Glutamatergic neuron (in vitro differentiated cells): ENCODE data around the gene ANK3. TPM values are rescaled to one million over a fixed set of nuclear protein-coding genes. Genes with fewer than 3 reads are reported as not detected.
A peak's percentile ranks its signal among the peaks of the same experiment; 100 is the strongest.

ENCODE experiments used
- DNase-seq: peaks from one replicate; pipeline ENCODE4 v3.0.0; 2022
- H3K27ac Mint-ChIP-seq: one replicate; pipeline ENCODE4 v1.8.0; 2020; ENCODE audit warnings: mild to moderate bottlenecking, mixed read lengths, inconsistent platforms; ENCODE audit not compliant: unreplicated experiment
- H3K27me3 Mint-ChIP-seq: one replicate; pipeline ENCODE4 v1.8.0; 2020; ENCODE audit warnings: mild to moderate bottlenecking, moderate library complexity, mixed read lengths, inconsistent platforms; ENCODE audit not compliant: unreplicated experiment
- H3K36me3 Mint-ChIP-seq: one replicate; pipeline ENCODE4 v1.8.0; 2020; ENCODE audit warnings: mild to moderate bottlenecking, mixed read lengths, inconsistent platforms; ENCODE audit not compliant: unreplicated experiment
- H3K4me1 Mint-ChIP-seq: one replicate; pipeline ENCODE4 v1.8.0; 2020; ENCODE audit warnings: mild to moderate bottlenecking, low read depth, mixed read lengths, inconsistent platforms; ENCODE audit not compliant: unreplicated experiment
- H3K4me3 Mint-ChIP-seq: one replicate; pipeline ENCODE4 v1.8.0; 2020; ENCODE audit warnings: mild to moderate bottlenecking, mixed read lengths, inconsistent platforms; ENCODE audit not compliant: unreplicated experiment
- H3K9me3 Mint-ChIP-seq: one replicate; pipeline ENCODE4 v1.8.0; 2020; ENCODE audit warnings: mild to moderate bottlenecking, moderate library complexity, mixed read lengths, inconsistent platforms; ENCODE audit not compliant: unreplicated experiment
- total RNA-seq: library from RNA; stranded (reverse); fragmentation: NEBNext Ultra II Directional; extraction: Animal tissue kit (Norgen Biotek cat#: 25700); gene quantifications from one replicate; pipeline ENCODE4 v1.2.1, GENCODE V29; 2021; ENCODE audit not compliant: unreplicated experiment
- TF ChIP-seq, protein P1 (sequence below): fragments of 200-600 bp; sonication (generic); IDR thresholded peaks from one replicate; pipeline ENCODE4 v1.5.0; 2021; ENCODE audit not compliant: partially characterized antibody, unreplicated experiment

Gene ANK3
- total RNA-seq, 1 donor from 2014 or later, result 84.9 TPM

DNA sequence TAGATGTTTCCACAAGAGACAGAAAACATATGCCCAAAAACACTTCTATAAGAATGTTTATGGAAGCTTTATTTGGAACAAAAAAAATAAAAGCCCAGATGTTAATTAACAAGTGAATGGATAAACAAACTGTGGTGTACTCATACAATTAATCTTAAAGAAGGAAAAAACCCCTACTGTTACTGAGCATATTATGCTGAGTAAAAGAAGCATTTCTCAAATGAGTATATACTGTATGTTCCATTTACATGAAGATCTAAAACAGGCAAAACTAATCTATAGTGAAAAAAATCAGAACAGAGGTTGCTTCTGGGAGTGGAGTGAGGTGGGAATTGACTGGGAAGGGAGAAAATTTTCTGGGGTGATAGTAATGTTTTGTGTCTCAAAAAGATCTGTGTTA lies 15.5 kb upstream of the ANK3 start:
- Mint-ChIP-seq H3K36me3 (no peaks in the 10 kb centered on the region), H3K4me1 (peaks cover 2% of the 10 kb centered on the region), H3K9me3 (no peaks in the 10 kb centered on the region), H3K27me3 (no peaks in the 10 kb centered on the region), H3K4me3 (no peak overlapping the region), H3K27ac (no peak overlapping the region)
- DNase-seq, result no peak
- TF ChIP-seq, protein P1, sequence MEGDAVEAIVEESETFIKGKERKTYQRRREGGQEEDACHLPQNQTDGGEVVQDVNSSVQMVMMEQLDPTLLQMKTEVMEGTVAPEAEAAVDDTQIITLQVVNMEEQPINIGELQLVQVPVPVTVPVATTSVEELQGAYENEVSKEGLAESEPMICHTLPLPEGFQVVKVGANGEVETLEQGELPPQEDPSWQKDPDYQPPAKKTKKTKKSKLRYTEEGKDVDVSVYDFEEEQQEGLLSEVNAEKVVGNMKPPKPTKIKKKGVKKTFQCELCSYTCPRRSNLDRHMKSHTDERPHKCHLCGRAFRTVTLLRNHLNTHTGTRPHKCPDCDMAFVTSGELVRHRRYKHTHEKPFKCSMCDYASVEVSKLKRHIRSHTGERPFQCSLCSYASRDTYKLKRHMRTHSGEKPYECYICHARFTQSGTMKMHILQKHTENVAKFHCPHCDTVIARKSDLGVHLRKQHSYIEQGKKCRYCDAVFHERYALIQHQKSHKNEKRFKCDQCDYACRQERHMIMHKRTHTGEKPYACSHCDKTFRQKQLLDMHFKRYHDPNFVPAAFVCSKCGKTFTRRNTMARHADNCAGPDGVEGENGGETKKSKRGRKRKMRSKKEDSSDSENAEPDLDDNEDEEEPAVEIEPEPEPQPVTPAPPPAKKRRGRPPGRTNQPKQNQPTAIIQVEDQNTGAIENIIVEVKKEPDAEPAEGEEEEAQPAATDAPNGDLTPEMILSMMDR, result no peak

DNA sequence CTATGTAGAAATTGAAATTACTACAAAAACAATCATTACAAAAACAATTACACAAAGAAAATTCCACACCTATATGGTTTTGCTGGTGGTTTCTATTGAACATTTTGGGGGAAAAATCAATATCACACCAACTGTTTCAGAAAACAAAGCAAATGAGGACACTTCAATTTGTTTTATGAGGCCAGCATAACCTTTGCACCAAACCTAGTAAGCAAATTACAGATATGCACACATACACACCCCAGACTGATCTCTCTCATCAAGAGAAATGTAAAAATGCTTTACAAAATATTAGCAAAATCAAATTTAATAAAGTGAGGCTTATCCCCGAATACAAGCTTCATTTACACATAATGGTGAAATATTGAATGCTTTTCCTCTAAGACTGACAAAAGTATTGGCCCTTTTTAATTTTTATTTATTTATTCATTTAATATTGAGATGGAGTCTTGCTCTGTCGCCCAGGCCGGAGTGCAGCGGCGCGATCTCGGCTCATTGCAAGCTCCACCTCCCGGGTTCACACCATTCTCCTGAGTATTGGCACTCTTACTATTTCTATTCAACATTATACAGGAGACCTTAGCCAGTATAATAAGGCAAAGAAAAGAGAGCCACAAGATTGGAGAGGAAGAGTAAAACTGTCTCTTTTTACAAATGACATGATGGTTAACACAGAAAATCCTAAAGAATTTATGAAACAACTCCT lies 13.6 kb upstream of the ANK3 start:
- Mint-ChIP-seq H3K9me3 (no peaks in the 10 kb centered on the region), H3K4me1 (peaks cover 5% of the 10 kb centered on the region), H3K27me3 (no peaks in the 10 kb centered on the region), H3K27ac (no peak overlapping the region), H3K4me3 (no peak overlapping the region), H3K36me3 (no peaks in the 10 kb centered on the region)
- no peak for DNase-seq
- TF ChIP-seq, protein P1, result no peak

DNA sequence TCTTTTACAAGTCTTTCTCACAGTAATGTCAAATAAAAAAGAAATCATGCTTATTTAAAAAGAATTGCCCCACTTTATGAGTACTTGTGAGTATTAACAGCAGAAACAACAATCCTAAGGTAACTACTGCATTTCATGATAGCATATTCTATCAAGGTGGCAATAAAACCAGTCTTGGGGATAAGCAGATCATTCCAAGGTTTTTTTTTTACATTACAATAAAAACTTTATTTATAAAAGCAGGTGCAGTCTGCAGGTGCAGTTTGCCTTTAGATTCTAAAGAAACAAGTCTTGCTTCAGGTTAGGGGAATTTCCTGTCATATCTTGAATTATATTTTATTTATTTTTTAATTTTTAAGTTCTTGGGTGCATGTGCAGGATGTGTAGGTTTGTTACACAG lies 10.7 kb upstream of the ANK3 start:
- peaks cover 8% of the 10 kb centered on the region for H3K4me1 Mint-ChIP-seq
- H3K27ac Mint-ChIP-seq, result no peak overlapping the region
- no peak overlapping the region for H3K4me3 Mint-ChIP-seq
- TF ChIP-seq, protein P1, result no peak
- H3K36me3 Mint-ChIP-seq, result no peaks in the 10 kb centered on the region
- H3K9me3 Mint-ChIP-seq, result no peaks in the 10 kb centered on the region
- no peaks in the 10 kb centered on the region for H3K27me3 Mint-ChIP-seq
- no peak for DNase-seq

DNA sequence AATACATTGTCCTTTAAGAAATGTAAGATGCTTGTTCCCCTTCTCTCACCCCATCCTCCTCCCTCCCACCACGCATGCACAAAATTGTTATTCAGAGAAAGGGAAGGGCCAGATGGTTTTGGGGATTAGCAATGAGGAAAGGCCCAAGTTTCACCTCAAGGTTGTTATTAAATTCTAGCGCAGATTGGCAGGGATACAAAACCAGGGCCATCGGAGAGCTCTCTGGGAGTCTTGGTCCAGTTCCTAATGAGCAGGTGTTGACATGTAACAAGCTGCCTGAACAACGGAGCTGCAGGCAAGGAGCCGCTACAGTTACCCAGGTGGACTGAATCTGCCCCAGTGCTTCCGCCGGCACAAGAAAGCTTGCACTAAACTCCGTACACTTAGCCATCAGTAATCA lies 9.7 kb upstream of the ANK3 start:
- Mint-ChIP-seq H3K9me3 (no peaks in the 10 kb centered on the region), H3K4me1 (peaks cover 13% of the 10 kb centered on the region), H3K4me3 (no peak overlapping the region), H3K27me3 (no peaks in the 10 kb centered on the region), H3K27ac (peak overlapping the region; percentile 28), H3K36me3 (no peaks in the 10 kb centered on the region)
- TF ChIP-seq, protein P1, result no peak
- DNase-seq, result no peak

DNA sequence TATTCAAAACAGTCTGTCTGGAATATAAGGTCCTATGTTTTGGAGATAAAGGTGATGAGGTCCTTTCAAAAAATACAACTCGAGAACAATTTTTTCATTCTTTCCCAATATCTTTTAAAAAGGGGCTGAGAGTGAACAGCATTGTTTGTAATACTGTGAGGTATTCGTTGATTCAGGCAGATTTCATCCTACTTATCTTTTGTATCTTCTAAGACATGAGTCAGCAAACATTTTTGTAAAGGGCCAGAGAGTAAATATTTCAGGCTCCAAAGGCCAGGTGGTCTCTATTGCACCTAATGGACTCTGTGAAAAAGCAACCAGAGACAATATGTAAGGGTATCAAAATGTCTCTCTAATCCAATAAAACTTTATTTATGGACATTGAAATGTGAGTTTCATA lies 8.1 kb upstream of the ANK3 start:
- Mint-ChIP-seq H3K9me3 (no peaks in the 10 kb centered on the region), H3K4me3 (no peak overlapping the region), H3K27me3 (no peaks in the 10 kb centered on the region), H3K36me3 (no peaks in the 10 kb centered on the region), H3K27ac (no peak overlapping the region), H3K4me1 (peaks cover 20% of the 10 kb centered on the region)
- no peak for DNase-seq
- TF ChIP-seq, protein P1, result no peak
